Sigmoid colon (tissue), 7 donors: ENCODE results near the gene MUCL3. TPM values are rescaled to one million over a fixed set of nuclear protein-coding genes. Genes with fewer than 3 reads are reported as not detected.
A peak's percentile ranks its signal among the peaks of the same experiment; 100 is the strongest.
"Not testable (repeated sequence)": the region's sequence is repeated elsewhere in the genome, so short reads cannot be mapped to it uniquely, and the experiment has no call there.

Experiments used
- DNase-seq: peaks from one replicate; pipeline ENCODE4 v3.0.0-alpha.2; 2019
- H3K27ac ChIP-seq, 4 donors: fragments of 200-600 bp; sonication (generic); one replicate each; pipeline ENCODE4 v1.5.1; 2016 to 2019; ENCODE audit warnings: mild to moderate bottlenecking in 1 of 4
- H3K27me3 ChIP-seq, 3 donors: fragments of 200-600 bp; sonication (generic); one replicate each; pipeline ENCODE4 v1.5.1; 2019; ENCODE audit warnings: mild to moderate bottlenecking in 1 of 3
- H3K36me3 ChIP-seq, 4 donors: fragments of 200-600 bp; sonication (generic); one replicate each; pipeline ENCODE4 v1.5.1; 2016 to 2019
- H3K4me1 ChIP-seq, 4 donors: fragments of 200-600 bp; sonication (generic); one replicate each; pipeline ENCODE4 v1.5.1; 2017 to 2019
- H3K4me3 ChIP-seq, 4 donors: fragments of 200-600 bp; sonication (generic); one replicate each; pipeline ENCODE4 v1.5.1; 2017 to 2019; ENCODE audit warnings: mild to moderate bottlenecking in 2 of 4, moderate library complexity in 1 of 4
- H3K9me3 ChIP-seq, 4 donors: fragments of 200-600 bp in 3 of 4; sonication (generic) in 3 of 4; one replicate each; pipeline versions ENCODE4 v1.5.1 to v1.6.1; 2013 to 2019
- CTCF ChIP-seq, 4 experiments: fragments of 450-650 bp in 3 of 4; fragments of 200-600 bp in 1 of 4; IDR thresholded peaks; one replicate each; pipeline ENCODE4 v1.5.1; 2016 to 2019; ENCODE audit warnings: antibody characterized with exemption in 4 of 4, mild to moderate bottlenecking in 3 of 4, moderate library complexity in 2 of 4
- EP300 ChIP-seq, 4 donors: sonication (generic); formaldehyde crosslinking; IDR thresholded peaks; one replicate each; pipeline ENCODE4 v1.6.1; 2017; ENCODE audit warnings: antibody characterized with exemption in 4 of 4
- POLR2A ChIP-seq, 2 donors: fragments of 450-650 bp; IDR thresholded peaks; one replicate each; pipeline ENCODE4 v1.6.1; 2016; ENCODE audit warnings: antibody characterized with exemption in 2 of 2, mild to moderate bottlenecking in 2 of 2, moderate library complexity in 2 of 2
- POLR2AphosphoS5 ChIP-seq, 4 donors: sonication (generic); formaldehyde crosslinking; IDR thresholded peaks; one replicate each; pipeline ENCODE4 v1.6.1; 2017; ENCODE audit warnings: antibody characterized with exemption in 4 of 4
- WGBS, 2 donors: extraction: QIAGEN DNeasy Blood & Tissue Kit; methylation state at CpG; one replicate each; pipeline ENCODE4 v1.1.7; 2013; 5-methylcytosine and 5-hydroxymethylcytosine counted together
- intact Hi-C: fragments of 100-400 bp; cut with DNase I; formaldehyde crosslinking; loops from one replicate; pipeline ENCODE4 v1.15.1; 2023
- polyA plus RNA-seq, 3 donors: library from polyadenylated mRNA; stranded (reverse); fragments of 200-250 nt; gene quantifications; one replicate each; pipeline ENCODE4 v1.2.3, GENCODE V29; 2013
- total RNA-seq, 4 donors: library from RNA; depleted of rRNA; stranded (reverse); fragments of >200 nt; gene quantifications; one replicate each; pipeline ENCODE4 v1.1.0, GENCODE V29; 2016
- donor health status: healthy with polysubstance abuse.
- donor health status: Bipolar disorder and iron deficiency.
- donor health status: healthy.

The MUCL3 gene
- total and polyA plus RNA-seq, 7 donors = under 0.01 TPM; not detected in 6

- Histone ChIP-seq H3K4me3 (no peak overlapping the region), H3K27ac (no peak overlapping the region), H3K9me3 (no peaks in the 10 kb centered on the region), H3K27me3 (no peaks in the 10 kb centered on the region), H3K36me3 (peaks cover 19 to 36% (median 24%) of the 10 kb centered on the region in 4 donors), H3K4me1 (no peaks in the 10 kb centered on the region)
- no peak for DNase-seq
- TF ChIP-seq POLR2AphosphoS5 (IDR thresholded peaks at IDR 0.05) = no peak
- TF ChIP-seq EP300 (IDR thresholded peaks at IDR 0.05) = no peak
- no peak for TF ChIP-seq CTCF (IDR thresholded peaks at IDR 0.05)
- TF ChIP-seq POLR2A (IDR thresholded peaks at IDR 0.05) = no peak
- intact Hi-C loops = no loop called here
These were observed 39.3 kb upstream of the MUCL3 start for GRCh38 chr6:30901436-30901835.

GRCh38 chr6:30902196-30902595, 38.6 kb upstream of the MUCL3 start:
- H3K27ac ChIP-seq, DNase-seq, H3K27me3 ChIP-seq, H3K4me1 ChIP-seq, intact Hi-C loops, H3K9me3 ChIP-seq, H3K4me3 ChIP-seq: not testable (repeated sequence)
- peaks cover 17 to 28% (median 20%) of the 10 kb centered on the region in 4 donors for H3K36me3 ChIP-seq
- WGBS, 2 donors = 72 to 85% methylated on average over 9 of the region's 9 CpGs

GRCh38 chr6:30902709-30903108, 38.1 kb upstream of the MUCL3 start:
- H3K27ac ChIP-seq = no peak overlapping the region

GRCh38 chr6:30903236-30903635, 37.5 kb upstream of the MUCL3 start:
- DNase-seq = no peak
- Histone ChIP-seq H3K27me3 (no peaks in the 10 kb centered on the region), H3K9me3 (no peaks in the 10 kb centered on the region), H3K4me1 (peaks cover 0 to 4% (median 2%) of the 10 kb centered on the region in 4 donors), H3K36me3 (peaks cover 6 to 18% (median 13%) of the 10 kb centered on the region in 4 donors), H3K27ac (no peak overlapping the region), H3K4me3 (no peak overlapping the region)
- TF ChIP-seq CTCF (IDR thresholded peaks at IDR 0.05) = no peak
- TF ChIP-seq POLR2A (IDR thresholded peaks at IDR 0.05) = no peak
- TF ChIP-seq POLR2AphosphoS5 (IDR thresholded peaks at IDR 0.05) = no peak
- no peak for TF ChIP-seq EP300 (IDR thresholded peaks at IDR 0.05)
- WGBS, 2 donors = 84 to 91% methylated on average over 4 of the region's 4 CpGs
- intact Hi-C loops = no loop called here

More at GRCh38 chr6:30902709-30903108, 38.1 kb upstream of the MUCL3 start:
- no peaks in the 10 kb centered on the region for H3K9me3 ChIP-seq
- no peak for DNase-seq
- H3K4me3 ChIP-seq = no peak overlapping the region
- WGBS, 2 donors = 30 to 40% methylated on average over 5 of the region's 5 CpGs
- TF ChIP-seq POLR2AphosphoS5 (IDR thresholded peaks at IDR 0.05) = no peak
- no peak for TF ChIP-seq EP300 (IDR thresholded peaks at IDR 0.05)
- TF ChIP-seq POLR2A (IDR thresholded peaks at IDR 0.05) = no peak
- TF ChIP-seq CTCF (IDR thresholded peaks at IDR 0.05) = no peak
- peaks cover 0 to 4% (median 2%) of the 10 kb centered on the region in 4 donors for H3K4me1 ChIP-seq
- intact Hi-C loops = no loop called here
- H3K27me3 ChIP-seq = no peaks in the 10 kb centered on the region
- peaks cover 12 to 23% (median 16%) of the 10 kb centered on the region in 4 donors for H3K36me3 ChIP-seq

GRCh38 chr6:30907290-30907757, 33.4 kb upstream of the MUCL3 start:
- H3K9me3 ChIP-seq, H3K27me3 ChIP-seq, intact Hi-C loops, DNase-seq: not testable (repeated sequence)
- Histone ChIP-seq H3K27ac (peak overlapping the region in 3 of 4 donors; percentile 52 to 63 (median 61)), H3K4me3 (peak overlapping the region; percentile 30 to 85 (median 80)), H3K36me3 (peaks cover 7 to 31% (median 14%) of the 10 kb centered on the region in 4 donors), H3K4me1 (peaks cover 0 to 15% (median 12%) of the 10 kb centered on the region in 4 donors)
- WGBS, 2 donors = 12 to 48% methylated on average over 16 of the region's 16 CpGs
